Activated T-helper 9 cell treated with anti-CD3 and anti-CD28 coated beads, Interleukin-2, amount 50 U/mL, for 16 hours (primary cell): ENCODE results near the gene RADIL.

ENCODE experiments used
- DNase-seq: peaks from one replicate; pipeline ENCODE4 v3.0.0-alpha.2; 2020; ENCODE audit warnings: low read depth

The RADIL gene

DNA sequence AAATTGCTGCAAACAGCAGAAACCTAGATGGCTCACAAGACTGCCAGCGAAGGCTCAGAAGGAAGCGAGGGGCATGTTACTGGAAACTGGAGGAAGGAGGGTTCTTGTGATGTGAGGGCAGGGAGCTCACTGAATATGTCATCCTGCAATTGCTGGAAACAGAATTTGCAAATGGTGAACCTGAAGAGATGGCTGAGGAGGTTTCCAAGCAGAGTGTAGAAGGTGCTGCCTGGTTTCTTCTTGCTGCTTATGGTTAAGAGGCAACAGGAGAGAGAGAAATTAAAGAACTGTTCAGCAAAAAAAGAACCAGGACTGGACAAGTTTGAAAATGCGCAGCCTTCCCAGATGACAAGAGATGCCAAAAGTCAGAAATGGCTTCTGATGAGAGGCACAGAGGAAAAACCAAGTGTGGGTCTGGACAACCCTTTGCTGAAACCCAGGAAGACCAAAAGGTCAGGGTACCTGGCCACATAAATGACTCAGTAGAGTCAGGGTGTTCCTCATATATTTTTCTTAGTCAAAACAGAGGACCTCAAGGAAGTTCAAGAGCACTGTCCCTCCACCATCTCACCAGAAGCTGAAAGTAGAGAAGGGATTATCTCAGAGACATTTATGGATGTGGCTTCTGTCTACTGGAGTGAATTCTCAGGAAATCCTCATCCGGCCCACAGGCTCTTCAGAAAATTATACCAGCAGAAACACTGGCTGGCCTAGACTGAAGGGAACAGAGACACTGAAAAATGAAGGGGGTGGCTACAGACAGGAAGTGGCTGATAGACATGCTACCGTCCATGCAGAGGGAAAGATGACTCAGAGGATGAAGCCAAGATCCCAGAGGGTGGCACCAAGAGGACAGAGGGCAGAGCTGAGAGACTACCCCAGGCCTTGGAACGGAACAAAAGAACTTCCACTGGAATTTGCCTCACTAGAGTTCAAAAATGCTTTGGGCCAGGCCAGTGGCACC lies 31.8 kb downstream of the RADIL start:
- DNase-seq, result no peak

DNA sequence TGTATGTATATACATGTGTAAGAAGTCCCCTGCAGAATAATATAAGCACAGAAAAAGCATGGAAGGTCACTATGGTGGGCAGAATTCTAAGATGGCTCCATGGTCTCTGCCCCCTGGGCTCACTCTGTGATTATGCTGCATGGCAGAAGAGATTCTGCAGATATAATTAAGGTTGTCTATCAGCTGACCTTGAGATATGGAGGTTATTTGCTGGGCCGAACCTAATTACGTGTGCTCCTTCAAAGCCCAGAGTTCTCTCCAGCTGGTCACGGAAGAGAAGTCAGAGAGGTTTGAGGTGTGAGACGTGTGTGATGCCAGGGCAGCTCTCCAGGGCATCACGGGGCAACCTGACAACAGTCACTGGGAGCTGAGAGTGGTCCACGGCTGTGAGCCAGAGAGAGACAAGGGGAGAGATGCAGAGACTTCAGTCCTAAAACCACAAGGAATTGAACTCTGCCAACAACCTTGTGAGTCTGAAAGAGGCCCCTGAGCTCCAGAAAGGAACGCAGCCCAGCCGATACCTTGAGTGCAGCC lies 33.2 kb downstream of the RADIL start:
- no peak for DNase-seq

DNA sequence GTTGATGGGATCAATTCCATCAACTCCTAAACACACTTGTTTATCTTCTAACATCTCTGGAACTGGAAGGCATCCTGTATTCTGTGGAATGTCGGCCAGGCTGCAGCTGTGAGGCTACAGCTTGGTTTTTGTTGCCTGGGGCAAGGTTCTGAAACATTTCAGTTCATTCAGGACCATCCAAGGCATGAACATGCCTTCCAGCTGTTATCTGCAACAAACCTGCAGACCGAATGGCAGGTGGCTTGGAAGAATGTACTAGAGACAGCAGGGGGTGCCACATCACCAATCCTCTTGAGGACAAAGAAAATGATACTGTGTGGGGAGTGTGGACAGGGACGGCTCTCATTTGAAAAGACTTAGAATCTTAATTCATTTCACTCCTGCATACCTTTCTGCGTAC lies 34.1 kb downstream of the RADIL start:
- DNase-seq, result no peak

DNA sequence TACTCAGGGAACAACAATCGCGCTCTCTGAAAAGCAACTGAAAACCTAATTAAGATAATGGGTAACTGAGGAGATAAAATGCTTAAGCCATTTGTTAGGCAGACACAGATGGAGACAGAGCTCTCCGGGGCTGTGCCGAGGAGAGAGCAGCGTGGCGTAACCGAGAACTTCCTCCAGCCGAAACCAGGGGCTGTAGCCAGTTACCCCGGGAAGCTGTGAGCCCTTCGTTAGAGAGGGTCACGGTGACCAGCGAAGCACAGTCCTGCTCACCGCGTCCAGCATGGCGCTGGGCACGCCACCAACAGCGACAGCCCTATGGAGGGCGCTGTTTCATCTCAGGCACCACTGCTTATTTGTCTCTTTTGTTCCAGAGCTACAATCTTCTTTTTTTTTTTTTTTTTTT lies 37.8 kb downstream of the RADIL start:
- no peak for DNase-seq

DNA sequence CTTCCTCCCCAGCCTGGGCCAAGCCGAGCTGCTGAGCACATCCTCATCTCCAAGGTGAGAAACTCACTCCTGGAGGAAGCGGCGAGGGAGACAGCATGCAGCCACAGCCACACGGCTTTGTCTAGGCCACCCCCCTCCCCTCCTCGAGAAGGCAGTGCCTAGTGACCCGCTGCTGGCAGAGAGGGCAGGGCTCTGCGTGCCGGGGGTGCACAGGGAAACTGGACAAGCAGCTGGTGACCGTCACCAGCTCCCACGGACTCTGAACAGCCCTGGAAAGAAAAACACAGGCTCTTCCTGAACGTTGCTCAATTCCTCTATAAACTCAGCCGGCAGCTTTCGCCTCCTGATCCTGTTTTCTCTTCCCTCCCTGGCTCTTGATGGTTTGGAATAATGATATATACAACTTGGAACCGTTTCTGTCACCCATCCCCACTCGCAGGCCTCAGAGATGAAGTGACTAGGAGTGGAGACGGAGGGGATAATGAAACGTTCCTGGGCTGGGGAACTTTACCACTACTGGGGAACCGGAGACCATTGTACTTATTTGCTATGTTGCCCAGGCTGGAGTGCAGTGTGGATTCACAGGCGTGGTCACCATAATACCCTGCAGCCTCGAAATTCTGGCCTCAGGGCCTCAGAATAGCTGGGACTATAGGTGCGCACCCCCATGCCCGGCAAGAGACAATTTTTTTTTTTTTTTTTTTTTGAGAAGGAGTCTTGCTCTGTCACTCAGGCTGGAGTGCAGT lies 41.0 kb downstream of the RADIL start:
- no peak for DNase-seq

DNA sequence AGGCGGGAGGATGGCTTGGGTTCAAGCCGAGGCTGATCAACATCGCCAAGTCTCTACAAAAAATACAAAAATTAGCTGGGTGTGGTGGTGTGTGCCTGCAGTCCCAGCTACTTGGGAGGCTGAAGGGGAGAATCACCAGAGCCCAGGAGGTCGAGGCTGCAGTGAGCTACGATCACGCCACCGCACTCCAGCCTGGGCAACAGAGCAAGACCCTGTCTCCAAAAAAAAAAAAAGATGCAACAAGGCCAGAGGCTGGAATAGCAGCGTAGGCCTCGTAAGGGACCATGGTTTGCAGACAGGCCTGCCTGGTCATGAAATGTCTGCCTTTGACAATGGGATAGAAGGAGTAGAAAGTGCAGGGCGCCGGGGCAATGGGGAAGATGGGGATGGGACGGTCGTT lies 41.7 kb downstream of the RADIL start:
- DNase-seq, result no peak

DNA sequence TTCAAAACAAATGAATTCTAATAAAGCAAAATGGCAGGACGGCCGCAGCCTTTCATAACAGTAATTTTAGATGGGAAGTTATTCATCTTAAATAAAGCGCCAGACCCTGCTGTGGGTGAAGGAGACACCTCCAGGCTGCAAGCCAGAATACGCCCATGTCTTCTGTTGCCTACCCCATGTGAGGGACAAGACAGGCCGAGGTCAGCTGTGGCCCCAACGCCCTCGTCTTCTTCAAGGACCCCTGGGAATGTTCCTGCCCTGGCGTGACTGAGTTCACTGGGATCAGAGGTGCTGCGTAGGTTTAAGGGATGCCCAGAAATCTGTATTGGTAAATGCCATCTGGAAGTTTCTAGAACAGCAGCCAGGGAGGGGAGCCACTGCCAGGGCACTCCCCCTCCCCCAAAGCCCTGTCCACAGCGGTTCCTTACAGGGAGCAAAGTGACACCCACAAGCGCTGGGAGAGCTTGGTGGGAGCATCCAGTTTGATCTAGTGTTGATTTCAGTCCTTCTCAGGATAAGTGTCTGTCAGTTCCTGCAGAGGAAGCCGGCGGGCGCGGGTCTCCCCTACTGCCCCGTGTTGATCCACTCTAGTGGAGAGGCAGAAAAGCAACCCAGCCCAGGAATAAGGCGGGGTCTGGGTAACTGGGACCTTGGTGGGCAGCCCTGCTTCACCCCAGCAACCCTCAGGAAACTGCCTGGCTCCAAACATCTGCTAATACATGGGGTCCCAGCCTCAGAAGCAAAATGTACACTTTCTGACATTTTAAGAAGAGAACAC lies 42.3 kb downstream of the RADIL start:
- DNase-seq, result no peak

DNA sequence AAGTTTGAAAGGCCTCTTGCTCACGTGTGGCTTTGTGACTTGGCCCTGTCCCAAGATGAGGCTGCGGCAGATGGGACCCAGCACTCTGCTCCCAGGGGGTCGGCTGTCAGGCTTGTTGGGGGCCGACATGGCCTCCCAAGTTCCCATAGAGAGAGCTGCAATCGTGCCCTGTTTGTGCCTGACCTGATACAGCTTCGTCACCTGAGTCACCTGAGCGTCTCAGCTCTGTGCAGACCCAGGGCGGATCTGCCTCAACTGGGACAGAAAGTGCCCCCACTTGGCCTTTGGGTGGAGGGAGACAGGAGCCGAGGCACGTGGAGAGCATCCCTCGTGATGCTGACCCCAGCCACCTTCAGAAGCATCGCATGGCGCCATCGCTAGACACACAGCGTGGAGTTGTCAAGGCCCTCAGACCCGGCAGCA lies 43.4 kb downstream of the RADIL start:
- DNase-seq, result no peak

DNA sequence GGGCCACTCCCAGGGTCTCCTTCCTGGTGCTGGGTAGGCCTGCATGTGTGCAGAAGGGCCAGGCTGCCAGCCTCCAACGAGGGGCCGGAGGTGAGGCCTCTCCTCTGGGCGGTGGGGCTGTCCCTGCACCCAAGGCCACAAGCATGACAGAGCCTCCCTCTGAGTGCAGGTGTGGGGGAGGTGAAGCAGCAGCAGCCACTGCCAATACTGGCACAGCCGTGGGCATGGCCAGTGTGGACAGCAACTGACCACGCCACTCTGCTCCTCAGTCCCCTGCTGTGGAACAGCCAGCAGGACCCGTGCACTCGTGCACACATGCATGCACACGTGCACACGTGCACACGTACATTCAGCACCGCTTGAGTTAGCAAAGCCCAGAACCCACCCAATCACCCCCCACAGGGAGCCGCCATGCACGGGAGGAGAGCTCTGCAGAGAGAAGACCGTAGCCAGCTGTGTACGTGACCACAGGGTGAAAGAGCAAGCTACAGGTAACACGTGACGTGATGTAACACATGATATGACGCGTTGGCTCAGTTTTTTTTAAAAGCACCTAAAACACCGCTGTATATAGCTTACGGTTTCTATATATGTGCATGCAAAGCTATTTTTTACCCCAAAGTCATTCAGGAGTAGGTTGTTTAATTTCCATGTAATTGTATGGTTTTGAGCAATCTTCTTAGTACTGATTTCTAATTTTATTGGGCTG lies 44.7 kb downstream of the RADIL start:
- no peak for DNase-seq

DNA sequence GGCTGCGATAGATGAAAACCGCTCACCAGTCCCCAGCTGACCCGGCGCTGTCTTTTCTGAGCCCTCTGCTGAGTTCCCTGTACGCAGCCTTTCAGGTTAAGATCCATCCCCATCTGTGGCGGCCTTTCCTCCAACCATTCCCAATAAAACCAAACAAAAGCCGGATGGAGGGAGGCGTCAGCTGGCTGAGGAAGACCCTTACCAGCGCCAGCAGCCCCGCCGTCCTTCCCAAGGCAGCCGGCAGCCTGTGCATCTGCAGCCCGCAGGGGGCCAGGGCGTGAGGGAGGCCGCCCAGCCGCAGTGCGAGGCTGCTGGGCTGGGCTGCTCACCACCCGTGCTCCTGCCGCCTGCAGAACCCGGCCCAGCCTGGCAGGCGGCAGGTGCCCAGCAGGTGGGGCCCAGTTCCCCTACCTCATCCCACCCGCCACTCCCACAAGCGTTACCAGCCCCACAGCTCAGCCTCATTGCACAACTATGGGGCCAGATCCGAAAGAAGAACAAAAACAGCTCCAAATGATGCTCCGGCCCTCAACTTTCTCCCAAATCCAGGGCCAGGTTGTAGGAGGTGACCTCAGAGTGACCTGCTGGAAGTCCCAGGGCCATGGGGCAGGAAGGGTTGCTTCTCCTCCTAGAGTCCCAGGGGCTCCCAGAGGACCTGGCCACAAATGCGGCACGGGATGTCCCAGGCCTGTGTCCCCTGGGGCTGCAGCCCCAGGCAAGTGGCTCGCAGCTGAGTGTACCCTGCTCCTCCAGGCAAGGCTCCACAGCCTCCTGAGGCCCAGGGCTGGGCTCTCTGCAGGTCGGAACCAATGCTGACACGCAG lies 45.5 kb downstream of the RADIL start:
- no peak for DNase-seq

DNA sequence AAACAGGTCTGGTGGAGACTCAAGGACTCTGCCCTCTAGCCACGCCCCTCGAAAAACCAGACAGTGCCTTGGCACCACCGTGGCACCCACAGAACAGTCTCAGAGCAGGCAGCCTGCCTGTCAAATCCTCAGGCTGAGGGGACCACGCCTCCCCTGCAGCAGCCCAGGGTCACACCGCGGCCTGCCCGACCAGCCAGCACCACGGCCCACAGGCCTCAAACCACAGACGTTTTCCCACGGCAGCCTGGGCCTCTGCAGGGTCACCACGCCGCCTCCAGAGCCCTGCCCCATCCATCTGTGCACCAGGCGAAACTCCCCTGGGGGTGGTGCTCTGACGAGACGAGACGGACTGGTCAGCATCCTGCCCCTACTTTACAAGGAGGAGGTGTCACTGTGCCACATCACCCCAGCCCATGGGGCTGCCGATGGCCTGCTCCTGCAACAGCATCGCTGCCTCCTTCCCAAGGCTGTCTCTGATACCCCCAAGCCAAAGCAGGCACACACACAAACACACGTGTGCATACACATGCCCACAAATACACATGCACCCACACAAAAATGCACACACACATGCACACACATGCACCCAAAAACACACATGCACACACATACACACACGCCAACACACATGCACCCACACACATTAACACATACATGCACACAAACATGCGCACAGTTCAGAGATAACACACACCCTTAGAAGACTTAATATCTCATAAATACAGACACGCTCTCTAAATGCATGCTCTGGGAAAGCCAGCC lies 46.3 kb downstream of the RADIL start:
- no peak for DNase-seq

DNA sequence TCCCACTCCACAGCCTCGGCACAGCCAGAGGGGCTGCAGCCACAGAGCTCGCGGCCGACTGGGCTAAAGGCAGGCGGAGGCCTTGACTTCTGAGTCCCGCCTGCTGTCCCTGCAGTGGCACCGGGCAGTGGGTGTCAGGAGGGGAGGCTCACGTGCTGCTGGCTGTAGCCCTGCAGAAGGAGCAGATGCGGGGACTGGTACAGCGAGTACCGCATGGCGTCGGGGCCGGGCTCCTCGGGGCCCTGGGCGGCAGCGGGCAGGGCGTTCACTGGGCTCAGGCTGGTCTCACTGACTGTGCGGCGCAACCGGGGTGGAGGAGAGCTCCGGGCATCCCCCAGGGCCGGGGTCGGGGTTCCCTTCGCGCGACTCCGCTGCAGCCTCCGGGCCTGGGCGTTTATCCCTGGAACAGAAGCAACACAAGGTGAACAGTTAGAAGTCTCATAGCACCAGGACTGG lies 47.3 kb downstream of the RADIL start:
- no peak for DNase-seq

DNA sequence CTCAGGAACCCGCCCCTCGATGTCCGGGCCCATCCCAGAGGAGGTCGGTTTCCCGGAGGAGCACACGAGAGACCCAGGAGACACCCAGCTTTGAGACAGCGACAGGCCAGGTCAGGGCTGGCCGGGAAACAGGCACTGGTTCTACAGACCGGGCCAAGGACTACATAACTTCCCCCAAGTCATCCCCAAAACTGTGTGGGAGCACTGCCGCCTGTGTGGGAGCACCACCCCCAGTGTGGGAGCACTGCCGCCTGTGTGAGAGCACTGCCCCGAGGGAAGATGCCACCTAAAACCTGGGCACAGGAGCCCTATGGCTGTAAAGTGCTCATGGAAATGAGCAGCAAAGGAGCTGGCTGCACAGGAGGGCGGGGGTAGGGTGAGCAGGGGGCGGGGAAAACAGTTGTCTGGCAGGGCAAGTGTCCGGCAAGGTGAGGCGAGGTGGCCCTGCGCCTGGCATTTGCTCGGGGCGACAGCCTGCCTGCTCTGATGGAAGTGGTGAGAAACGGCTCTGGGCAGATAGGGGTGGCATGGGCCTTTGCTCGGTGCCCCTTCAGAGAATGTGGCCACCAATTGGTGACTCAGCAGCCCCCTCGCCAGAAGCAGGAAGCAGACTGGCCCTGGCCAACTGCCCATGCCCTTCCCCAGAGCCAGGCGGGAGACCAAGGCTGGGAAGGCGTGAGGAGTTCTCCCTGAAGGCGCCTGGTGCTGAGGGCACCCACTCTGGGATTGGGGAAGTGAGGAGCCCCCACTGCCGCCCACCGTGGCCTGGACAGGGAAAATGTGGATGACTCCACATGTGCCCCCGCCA lies 47.9 kb downstream of the RADIL start:
- no peak for DNase-seq

DNA sequence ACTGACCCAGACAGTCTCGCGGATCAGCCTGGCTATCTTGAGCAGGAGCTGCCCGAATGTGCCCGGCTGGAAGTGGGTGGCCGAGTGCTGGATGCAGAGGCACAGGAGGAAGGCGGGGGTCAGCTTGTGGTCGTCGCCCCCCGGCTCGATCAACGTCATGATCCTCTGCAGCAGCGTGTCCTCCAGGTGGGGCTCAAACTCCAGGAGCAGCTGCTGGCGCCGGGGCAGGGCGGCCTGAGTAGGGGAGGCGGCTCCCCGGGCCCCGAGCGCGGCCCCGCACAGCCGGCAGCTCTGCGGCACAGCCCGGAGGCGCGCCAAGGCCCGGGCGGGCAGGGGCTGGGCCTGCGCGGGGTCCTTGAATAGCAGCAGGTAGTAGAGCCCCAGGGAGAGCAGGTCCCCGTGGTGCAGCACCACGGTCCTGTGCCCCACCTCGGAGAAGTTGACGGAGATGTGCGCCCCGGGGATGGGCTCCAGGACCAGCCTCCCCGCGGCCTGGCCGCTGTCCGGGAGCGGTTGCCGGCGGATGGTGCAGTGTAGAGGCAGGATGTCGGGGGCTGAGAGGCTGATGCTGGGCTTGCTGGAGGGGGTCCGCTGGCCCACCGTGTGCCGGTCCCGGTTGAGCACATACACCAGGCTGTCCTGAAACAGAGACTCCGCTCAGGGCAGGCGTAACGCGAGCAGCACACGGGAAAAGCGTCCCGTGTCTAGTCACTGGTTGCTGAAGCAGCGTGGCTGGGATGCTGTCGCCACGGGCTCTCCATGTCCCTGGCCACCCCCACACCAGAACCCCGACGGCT lies 48.7 kb downstream of the RADIL start:
- DNase-seq, result no peak

DNA sequence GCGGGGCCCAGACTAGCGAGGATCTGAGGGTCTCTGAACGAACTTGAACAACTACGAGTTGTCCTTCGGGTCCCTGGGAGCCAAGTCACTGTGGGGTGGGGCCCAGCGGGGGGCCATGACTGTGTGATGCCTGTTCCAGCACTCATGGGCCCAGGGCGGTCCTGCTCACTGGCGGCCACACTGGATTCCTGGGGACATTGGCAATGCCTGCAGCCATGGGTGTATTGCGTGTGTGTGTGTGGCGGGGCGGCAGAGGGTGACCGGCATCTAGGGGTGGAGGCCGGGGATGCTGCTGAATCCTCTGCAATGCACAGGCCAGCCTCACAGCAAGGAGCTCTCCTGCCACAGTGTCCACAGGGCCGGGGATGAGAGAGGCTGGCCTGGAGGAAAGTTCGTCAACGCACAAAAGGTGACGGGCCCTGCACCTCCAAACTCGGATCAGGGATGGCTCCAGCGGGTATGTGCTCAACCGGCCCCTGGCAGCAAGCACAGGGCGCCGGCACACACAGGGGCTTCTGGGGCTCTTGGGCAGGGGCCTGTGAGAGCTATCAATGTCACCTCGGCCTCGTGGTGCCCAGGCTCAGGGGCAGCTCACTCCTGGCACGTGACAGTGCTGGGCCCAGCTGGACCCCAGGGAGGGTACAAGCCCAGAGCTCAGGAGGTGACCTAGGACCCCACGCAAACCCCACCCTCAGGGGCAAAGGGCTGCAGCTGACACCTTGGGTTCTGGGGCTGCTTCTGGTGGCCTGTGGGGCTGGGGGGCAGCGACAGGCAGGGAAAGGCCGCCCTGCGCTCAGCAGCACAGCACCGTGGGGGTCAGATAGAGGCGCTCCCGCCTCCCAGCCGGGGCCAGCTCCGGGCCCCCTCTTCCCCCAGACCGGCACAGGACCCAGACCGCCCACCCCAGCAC lies 49.6 kb downstream of the RADIL start:
- no peak for DNase-seq

DNA sequence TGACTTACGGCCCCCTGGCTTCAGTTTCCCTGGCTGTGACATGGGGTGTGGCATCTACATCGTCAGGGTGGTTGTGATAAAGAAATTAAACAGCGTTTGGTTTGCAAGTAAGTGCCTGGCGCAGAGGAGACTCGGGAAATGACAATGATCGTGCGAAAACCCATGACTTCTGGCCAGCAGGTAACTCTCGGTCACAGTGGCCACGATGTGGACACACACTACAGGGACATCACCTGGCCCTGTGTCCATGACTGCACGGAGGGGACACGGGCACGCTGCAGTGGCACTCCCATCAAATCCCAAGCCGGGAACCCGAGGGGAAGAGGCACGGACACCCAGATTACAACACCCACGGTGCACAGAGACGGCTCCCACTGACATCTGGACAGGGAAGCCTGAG lies 50.3 kb downstream of the RADIL start:
- DNase-seq, result no peak

DNA sequence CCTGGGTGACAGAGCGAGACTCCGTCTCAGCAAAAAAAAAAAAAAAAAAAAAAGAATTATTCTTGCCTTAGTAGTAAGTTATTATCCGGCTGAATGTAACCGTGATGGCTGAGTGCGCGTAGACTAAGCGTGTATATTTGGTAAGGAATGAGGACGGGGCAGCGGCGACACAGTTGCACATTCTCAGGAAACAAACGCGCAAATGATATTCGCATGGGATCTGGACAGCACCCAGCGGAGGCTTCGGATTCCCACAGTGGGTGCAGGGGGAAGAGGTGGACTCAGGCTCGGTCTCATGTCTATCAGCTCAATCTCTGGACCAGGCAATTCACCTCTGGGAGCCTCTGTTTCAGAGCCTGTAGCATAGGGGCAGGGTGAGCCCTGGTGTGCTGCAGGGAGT lies 50.8 kb downstream of the RADIL start:
- no peak for DNase-seq
